NCI-H82 treated with DMSO at 0.1 percent for 48 hours (cell line): ENCODE results near the gene FSTL4.
A peak's percentile ranks its signal among the peaks of the same experiment; 100 is the strongest.

Experiments used
- DNase-seq: peaks from one replicate; lab custom pipeline; 2025; ENCODE audit not compliant: unreplicated experiment; lab: John Stamatoyannopoulos, UW

The FSTL4 gene

DNA sequence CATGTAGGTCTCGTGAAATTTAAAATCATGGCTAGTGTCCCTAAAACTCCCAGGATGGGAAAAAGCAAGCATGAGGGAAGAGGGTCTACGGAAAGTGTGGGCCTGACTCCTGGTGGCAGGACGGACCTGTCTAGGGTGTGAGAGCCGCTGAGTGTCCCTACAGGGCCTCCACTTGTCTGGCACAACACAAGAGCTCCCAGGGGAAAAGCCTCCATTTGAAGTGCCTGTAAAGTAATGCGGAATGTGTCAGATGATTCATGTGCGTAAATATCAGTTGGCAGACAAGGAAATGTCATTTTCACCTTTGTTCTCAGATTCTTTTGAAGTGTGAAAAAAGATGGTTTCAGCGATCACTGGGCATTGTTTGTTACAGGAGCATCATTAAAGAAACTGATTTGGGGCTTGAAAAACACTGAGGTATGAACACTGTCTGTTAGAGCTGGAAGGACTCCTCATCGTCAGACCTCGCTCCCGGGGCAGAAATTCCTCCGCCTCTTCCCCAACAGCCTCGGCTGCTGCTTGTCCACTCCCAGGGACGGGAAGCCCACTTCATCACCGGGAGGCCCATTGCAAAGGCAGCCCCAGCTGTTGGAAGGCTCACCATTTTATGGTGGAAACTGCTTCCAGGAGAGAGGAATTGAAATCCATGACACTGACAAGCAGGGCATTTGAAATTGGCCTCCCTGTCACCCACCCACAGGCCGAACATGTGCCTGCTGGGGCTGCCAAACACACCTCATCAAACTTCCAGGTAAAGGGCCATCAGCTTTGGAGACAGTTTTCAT is 240.8 kb downstream of the FSTL4 start:
- no peak for DNase-seq

DNA sequence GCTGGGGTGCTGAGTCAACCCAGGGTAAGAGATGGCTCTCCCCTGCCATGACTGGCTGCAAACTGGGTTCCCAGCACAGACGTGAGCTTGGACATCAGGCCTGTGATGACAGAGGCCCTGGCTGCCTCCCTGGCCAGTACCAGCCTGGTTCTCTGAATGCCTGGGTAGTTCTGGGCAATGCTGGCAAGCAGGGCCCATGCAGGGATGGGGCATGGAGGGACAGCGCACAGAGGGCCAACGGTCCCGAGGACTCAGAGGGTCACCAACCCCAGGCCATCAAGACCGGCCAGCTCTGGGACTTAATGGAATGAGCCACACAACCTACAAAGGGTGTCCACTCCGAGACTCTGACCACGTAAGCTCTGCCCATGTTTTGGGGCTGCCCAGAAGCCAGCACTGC is 241.4 kb downstream of the FSTL4 start:
- DNase-seq, result no peak

DNA sequence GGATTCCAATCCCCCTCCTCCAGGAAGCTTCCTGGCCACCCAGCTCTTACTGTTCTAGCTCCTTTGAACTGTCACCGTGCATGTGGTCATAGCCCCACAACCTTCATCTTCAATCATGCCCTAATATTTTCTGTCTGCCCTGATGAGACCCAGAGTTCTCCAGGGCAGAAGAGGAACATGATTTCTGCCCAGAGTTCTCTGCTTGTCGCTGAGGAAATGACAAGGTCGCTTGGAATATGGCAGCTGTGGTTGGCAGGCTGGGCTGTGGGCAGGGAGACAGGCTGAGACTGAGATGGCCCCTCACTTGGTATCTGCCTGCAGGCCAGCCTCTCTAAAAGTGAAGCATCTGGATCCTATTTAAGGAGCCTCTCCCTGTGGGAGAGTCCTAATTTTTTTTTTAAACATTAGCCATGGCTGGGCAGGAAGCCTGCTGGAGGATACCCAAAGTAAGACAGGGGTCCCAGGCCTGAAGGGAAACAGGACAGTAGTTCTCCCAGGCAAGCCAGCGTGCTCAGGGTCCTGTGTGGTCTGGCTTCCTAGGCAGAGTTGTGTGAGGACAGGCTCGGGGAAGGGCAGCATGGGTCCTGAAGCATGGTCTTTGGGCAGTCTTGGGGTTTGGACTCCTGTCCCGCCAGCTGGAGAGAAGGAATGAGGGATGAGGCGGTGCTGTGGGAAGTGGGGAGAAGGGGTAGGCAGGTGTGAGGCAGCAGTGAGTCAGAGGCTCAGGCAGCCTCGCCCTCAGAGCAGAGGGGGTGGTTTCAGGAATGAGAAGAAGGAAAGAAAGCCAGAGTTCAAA is 242.1 kb downstream of the FSTL4 start:
- DNase-seq, result no peak

DNA sequence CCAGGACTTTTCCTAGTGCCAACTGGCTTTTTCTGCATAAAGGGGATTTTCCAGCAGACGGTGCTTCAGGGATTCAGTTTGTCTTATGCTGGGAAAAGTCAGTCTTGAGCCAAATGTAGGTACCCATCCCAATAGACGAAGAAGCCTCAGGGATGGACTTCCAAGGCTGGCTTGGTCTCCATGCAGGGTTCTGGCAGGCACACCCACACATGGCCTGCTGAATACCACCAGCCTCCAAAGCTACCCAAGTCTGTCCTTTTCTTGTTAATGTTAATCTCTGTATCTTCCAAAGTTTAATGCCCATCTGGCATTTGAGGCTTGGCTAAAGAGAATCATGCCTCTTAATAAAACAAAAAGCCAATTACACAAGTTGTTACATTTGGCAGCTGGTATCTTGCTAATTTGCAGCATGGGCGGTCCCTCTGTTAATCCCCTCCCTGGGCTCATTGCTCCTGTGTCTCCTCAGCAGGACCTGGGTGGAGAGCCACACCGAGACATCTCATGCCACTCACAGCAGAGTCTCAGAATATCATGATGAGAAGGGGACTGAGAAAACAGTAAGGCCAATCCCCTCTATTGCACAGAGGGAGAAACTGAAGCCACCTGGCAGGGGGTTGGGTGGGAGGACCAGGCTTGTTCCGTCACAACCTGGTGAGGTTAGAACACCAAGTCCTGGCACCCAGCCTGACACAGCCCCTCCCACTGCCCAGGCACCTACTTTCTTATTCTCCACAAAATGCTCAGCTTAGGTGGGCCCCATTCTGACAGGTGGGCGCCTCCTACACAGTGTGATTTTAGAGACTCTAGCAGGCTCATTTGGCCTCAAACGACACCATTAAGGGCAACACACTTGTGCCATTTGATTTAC is 243.2 kb downstream of the FSTL4 start:
- peak; percentile 77 for DNase-seq

DNA sequence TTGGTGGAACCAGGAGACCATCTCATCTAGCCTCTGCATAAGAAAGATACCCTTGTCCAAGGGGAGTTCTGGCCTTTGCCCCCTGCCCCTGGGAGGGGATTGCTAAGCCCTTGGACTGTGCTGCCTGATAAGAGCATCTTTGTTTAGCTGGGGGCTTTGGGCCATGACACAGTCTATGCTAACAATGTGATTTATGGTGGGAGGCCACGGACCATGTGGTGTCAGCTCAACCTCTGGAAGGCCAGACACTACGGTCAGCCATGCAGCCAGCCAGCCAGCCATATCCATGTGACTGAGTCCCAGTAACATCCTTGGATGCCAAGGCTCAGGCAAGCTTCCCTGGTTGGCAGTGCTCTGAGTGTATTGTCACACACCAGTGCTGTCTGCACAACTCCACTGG is 244.4 kb downstream of the FSTL4 start:
- DNase-seq, result no peak

DNA sequence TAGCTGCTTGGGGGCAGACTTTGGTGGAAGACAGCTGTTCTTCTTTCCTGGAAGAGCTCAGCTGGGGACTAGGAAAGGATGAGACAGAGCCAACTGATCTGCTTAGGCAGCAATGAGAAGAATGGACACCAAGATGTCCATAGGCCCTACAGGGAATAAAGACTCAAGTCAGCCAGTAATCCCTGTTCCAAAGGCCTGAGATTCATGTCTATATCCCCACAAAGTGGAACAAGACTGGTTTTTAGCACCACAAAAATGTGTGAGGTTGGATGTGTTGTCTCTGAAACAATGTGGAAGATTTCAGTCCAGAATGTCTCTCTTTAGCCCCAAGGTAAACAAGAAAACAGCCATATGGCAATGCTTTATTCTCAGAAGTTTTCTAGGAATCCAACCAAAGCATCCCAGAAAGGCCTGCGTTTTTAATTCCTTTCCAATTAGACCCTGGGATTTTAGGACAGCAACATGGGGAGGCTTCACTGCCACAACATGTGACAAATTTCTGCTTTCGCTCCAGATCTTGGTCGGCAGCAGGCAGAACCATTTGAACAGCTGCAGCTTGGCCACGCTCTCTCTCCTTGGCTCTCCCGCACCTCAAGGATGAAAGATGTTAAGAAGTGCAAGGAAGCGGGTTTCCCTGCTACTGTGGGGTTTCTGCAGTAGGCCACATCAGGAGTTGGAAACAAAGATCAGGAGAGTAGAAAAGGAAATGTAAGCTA is 245.1 kb downstream of the FSTL4 start:
- no peak for DNase-seq

DNA sequence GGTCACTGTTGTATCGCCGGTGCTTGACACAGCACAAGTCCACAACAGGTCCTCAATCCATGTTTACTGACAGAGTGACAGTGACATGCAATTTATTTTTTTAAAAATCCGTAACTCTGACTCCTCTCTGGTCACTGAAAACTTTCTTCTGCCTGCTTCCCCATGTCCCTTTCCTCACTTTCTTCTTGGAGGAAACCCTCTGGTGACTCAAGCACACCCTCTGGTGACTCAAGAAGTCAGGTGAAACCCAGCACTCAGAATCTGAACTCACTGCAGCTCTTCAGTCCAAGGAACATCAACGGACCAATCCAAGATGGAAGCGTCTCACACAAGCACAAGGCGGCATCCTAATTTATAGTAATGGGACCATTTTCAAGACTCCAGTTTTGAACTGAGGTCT is 245.9 kb downstream of the FSTL4 start:
- DNase-seq, result no peak

DNA sequence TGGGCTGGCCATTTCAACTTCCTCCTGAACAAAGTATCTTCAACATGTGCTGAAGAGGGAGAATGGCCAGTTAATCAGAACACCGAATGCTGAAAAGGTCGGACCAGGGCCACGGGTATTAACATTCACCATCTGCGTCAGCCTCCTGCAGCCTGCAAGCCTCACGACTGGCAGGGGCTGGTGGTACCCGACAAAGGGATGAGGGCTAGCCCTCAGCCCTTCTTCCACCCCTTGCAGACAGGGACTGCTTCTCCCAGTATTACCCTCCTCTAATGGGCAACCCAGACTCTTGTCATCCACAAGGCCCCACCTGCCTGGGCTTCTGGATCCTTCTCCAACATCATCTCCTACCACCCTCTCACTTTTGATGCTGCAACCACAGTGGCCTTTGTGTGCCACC is 246.6 kb downstream of the FSTL4 start:
- DNase-seq, result no peak

DNA sequence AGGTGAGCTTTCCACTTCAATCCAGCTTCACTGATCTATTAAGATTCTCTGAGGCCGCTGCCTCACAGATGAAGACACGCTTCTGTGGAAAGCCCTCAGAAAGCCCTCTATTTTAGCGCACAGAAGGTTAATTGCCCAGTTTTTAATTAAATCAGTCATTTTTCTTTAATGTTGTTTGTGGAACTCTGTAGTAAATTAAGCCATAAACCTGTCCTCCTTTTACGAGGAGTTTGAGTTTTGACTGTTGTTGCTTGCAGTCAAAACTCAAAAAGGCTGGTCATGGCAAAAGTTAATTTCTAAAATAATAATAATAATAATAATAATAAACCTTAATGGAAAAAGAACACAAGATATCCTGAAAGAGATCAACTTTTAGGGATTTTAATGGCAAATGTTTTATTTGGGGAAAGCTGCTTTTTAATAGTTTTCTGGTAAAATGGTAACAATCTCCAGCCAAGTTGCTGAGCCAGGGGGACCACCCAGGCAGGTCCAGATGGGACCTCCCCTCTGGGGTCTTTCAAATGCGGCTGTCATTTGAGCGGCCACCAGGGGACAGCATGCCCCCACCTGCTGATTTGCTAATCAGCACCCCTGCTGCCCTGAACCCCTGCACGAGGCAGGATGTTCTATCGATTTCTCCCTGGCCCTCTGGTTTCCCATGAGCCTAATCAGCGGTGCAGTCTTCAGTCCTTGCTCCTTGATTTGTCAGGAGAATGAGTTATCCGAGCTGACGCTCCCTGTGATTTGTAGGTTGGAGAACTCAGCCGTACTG is 247.2 kb downstream of the FSTL4 start:
- no peak for DNase-seq

DNA sequence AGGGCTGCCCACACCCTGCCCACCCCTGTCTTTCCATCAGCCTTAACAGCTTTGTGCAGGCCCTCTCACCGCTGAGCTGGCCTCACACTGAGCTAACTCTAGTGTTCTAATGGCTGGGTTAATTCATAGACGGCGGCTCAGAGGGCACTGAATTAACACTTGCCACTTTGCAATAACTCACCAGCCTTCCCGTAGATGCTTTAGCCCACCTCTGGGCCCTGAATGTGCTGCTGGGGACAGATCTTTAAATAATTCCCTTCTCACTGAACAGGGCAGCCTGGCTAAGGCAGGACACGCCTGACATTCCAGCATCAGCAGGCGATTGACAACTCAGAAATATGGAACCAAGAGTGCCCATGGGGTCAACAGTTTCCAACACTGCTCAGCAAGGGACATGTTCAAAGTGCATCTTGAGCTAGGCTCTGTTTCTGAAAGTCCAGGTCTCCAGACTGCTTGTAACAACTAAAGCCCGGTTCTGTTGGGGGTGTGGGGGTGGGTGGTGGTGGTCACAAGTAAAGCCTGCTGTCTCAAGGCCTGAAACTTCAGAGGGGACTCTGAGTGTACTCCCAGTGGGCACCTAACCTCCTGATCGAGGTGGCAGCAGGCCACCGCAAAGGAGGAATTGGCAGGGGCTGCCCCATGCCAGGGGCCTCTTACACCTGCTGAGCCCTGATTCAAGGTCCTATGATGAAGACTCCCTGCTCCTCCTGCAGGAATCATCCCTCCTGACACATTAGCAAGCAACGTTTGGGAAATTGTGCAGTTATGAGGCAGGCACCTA is 248.3 kb downstream of the FSTL4 start:
- DNase-seq, result no peak

DNA sequence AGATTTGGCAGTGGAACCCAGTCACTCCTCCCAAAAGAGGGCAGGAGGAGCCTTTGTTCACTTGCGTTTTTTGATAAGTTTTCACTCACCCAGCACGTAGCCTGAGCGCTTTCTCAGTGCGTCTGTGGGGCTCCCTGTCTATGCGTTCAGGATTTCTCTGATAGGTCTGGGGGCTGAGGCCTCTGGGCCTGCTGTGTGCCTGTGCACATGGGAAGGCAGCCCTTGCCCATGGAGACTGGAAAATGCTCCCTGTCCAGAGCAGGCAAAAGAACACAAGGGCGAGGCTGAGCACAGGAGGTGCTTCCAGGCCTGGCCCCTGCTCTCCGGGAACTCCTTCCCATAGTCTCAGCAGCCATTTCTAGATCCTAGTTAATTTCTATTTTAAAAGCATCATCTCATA is 249.9 kb downstream of the FSTL4 start:
- DNase-seq, result no peak

DNA sequence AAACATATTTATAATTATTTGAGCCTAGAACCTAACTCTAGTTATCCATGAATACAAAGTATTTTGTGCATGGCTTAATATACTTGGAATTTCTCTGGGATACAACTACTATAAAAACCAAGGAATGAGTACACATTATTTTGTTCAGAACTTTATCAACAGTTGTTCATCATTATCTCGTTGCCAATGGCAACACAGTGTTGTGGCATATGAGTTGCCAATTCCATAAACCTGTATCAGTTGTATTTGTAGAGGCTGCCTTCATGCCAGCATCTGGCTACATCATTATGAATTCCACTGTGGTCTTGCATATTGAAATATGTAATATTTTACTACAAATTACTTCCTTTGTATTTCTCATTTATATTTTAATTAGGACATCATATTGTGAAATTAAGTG is 250.4 kb downstream of the FSTL4 start:
- DNase-seq, result no peak

DNA sequence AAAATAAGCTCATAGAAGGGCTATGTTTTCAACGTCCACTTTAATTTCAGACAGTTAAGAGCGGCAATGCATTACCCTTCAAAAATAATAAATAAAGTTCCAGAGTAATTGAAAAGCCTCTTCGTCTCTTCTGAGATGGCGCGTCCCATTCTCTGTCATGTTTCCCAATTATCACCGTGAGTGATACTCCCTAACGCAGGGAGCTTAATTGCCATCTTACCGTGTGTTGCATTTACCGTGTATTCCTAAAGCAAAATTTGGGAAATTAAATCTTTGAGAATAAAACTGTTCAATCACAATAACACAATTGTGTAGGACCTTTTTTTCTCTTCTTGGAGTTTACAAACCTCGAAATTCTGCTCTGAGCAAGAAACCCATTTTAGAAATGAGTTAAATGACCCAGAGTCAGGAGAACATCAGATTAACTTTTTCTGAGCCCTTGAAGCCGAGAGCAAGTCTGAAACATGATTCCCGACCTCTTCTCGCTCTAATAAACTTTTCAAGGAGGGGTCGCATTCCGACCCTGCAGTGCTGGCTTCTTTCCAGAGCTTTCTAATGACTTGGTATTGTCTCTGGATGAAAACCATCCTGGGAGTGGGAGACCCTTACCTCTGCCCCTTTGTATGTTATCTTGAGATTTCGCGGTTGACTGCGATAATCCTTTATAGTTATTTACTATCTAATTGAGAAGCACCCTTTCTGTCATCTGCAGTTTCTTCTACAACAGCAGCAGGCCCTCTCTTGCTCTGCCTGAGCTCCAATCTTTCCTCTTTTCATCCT is 251.5 kb downstream of the FSTL4 start:
- no peak for DNase-seq

DNA sequence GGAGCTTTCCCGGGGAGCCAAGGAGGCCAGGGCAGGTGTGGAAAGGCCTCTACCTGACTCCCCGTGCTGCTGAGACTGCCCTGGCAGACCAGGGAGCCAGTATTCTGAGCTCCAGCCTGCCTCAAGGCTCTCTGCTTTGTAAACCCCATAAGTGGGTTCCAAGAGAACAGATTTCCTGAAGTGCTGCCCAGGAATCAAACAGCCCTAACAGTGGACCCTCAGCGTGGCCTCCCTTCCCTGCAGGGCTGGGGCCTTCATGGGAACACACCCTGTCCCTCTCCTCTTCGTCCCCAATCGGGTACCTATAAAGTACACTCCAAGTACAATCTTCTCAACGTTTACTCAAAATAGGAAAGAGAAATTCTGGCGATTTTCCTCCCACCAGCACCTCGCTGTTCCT is 252.5 kb downstream of the FSTL4 start:
- no peak for DNase-seq

DNA sequence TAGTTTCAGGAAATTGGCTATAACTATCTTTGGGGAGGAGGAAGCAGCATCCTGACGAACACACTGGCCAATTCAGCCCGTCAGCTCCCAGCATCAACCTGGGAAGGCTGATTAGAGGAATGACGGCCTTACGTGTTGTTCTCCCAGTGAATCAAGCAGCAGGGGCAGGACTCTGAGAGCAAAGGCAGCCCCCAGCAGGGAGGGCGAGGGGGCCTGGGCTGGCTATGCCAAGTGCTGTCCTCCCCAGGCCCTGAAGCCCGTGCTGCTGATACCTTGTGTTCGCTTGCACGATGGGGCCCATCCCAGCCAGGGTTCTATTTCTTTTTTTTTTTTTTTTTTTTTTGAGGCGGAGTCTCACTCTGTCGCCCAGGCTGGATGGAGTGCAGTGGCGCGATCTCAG is 254.1 kb downstream of the FSTL4 start:
- DNase-seq, result no peak

DNA sequence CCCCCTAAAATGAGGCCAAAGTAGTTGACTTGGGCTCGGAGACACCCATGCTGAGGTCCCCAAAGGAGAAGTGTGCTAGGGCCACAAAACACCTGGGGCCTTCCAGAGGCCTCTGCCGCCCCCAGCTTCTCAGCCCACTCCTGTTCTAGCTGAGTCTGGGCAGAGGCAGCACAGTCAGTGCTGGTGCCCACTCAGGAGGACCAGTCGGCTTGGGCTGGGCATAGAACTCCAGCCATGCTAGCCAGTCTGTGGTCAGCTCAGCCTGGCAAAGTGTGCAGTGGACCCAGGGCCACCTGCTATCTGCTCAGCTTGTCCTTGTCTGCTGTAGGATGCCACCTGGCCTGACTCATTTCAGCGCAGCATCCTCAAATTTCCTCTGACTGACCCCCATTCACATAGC is 254.6 kb downstream of the FSTL4 start:
- no peak for DNase-seq

DNA sequence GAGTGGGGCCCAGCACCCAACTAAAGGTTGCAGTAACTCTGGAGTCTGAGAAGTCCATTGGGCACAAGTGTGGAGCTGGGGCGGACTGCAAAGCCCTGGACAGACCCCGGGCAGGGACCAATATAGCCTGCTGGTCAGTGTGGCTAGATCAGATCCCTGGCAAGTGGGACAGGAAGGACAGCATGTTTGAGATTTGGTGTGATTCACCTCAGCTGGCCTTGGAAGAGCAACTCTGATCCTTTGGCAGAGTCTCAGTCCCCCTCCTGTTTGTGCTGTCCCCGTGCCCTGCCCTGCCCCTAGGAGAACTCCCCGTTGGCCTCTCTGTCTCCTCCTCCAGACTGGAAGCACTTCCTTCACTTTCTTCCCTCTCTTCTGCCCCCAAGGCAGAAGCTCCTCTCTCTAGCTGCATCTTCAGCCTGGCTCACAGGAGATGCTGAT is 255.3 kb downstream of the FSTL4 start:
- DNase-seq, result no peak

DNA sequence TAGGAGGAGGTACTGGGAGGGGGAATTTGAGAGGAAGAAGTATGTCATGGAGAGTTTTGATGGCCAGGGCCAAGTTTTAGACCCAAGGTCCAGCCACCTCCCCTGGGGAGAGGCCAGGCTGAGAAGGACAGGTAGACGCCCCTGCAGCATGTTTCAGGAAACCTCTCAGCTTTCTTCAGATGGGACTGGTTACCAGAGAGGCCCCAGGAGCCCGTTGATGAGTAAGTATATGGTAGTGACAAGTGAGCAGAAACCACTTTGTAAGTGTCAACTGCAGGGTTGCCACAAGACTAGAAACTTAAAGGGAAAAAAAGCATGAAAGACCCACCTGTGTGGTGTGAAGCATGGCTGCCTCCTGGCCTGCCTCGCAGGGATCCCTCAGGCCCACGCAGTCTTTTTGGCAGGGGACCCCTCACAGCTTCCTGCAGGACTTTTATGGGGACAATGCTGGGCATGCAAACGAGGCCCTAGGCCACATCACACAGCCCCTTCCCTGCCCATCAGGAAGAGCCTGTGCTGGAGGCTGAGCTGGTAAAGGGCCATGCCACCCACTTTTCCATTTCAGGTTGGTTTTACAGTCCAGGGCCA is 255.9 kb downstream of the FSTL4 start:
- DNase-seq, result no peak
